ENCODE results near the gene LENEP.

Gene LENEP

DNA sequence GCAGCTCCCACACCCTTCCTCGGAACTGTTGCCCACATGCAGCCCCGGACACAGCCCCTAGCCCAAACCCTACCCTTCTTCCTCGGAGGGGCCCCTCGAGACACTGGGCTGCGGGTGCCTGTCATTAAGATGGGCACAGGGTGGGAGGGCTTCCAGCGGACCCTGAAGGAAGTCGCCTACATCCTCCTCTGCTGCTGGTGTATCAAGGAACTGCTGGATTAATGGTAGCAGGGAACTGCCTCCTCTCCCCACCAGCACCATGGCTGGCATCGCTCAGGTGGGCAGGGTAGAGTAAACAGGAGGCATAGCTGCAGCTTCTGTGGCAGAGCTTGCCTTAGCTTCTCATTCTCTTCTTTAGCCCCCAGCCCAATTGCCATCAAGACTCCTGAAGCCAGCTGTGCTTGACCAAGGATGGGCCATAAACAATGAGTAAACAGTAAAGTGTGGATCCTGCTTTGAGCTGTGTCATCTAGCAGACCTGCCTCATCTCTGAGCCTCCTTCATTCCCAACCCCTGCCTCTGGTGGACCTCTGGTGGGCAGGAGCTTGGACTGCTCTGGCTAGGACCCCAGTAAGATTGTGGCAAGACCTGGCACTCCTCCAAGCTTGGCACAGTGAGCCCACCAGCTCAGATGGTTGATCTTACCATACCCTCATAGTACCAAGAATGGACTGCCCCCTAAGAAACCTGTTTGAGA is at the start of gene LENEP:
LENEP (plus strand) TSS at position 15 of the 697 bp plus-strand sequence; CDS start at position 37, 22 bp downstream.
- DNase-seq (ENCODE audit: low read depth), result no peak

GRCh38 chr1:154943649-154944400 is 49.6 kb upstream of the LENEP start:
- no peak for DNase-seq (ENCODE audit: low read depth)

DNA sequence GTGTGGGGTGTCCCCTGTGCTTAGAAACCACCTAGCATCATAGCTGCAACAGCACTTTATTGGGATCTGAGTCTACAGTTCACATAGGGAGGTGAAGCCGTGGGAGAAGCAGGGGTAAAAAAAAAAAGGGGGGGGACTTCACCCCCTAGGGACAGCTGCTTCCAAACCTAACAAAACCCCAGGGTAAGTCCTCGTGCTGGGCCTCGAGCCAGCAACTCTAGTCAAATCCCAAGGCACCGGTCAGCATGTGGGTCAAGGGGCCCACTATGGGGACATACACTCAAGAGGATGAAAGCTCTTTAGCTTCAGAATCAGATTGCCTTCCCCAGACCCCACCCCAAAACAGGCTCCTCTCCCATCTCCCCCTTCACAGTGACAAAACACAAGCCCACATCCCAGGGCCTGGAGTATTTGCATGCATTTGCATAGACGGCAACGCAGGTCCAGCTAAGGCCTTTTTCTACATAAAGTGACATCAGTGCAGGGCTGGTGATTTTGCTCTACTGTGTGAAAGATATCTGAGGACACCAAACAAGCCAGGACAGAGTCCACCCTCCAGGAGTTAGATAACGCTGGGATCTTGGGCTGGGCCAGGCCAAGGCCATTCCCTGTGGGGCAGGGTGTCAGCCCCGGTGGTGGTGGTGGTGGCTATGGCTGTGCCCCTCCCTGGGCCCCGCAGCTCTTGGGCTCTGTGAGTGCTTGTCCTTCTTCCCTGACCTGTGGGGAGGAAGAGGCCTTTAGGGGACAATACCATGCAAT is 48.8 kb upstream of the LENEP start:
- DNase-seq (ENCODE audit: low read depth), result no peak

GRCh38 chr1:154945160-154945961 is 48.0 kb upstream of the LENEP start:
- no peak for DNase-seq (ENCODE audit: low read depth)

GRCh38 chr1:154945962-154946850 is 47.2 kb upstream of the LENEP start:
- DNase-seq (ENCODE audit: low read depth), result no peak

GRCh38 chr1:154948079-154948478 is 45.3 kb upstream of the LENEP start:
- DNase-seq (ENCODE audit: low read depth), result no peak

GRCh38 chr1:154951901-154952657 is 41.3 kb upstream of the LENEP start:
- peak; percentile 39 for DNase-seq (ENCODE audit: low read depth)

DNA sequence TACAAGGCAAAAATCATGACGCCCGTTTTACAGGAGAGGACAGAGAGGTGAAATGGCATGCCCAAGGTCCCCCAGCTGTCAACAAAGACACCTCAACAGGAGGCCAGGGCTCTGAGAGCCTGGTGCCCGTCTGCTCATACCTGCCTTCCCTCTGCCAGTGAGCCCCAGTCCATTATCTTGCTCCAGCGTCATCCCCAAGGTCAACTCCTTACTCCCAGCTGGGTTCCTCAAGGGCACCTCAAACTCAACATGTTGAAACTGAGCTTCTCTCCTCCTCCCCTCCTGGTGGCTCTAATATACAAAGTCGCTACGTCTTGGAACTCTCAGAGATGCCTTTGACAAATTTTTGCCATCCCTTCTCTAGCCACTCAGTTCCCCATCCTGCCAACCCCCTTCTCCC is 40.7 kb upstream of the LENEP start:
- DNase-seq (ENCODE audit: low read depth), result no peak

DNA sequence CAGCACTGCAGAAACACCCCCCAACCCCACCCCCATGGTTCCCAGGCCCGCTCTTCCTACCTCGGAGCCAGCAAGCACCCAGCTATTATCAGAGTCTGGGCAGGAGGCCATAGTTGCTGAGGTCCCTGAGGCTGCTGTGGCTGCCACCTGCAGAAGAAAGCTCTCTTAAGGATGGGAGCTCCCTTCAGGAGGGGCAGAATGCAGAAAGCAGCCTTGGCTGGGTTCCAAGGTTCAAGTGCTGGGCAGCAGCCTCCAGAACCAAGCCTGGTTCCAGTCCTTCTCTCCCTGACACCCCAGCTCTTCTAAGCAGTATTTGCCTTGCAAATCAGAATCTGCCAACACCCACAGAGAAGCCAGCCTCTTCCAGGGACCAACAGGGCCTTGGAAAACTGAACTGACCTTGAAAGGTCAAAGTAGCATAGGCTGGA is 39.8 kb upstream of the LENEP start:
- DNase-seq (ENCODE audit: low read depth), result no peak

DNA sequence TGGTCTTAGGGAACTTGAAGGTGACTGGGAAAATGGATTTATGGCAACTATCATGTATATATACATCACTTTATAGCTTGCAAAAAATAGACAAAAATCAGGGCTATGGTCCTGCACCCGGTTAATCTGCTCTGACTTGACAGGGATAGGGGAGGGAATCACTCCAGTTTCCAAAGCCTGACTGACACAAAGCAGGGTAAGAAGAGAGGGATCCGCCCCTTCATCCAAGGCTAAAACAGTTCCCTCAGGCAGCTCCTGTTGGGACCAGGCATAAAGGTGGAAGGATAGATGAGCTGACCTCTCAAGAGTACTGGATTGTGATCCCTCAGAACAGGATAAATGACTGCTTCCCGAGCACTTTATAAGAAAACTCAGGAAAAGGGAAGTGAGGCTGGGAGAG is 38.8 kb upstream of the LENEP start:
- no peak for DNase-seq (ENCODE audit: low read depth)

DNA sequence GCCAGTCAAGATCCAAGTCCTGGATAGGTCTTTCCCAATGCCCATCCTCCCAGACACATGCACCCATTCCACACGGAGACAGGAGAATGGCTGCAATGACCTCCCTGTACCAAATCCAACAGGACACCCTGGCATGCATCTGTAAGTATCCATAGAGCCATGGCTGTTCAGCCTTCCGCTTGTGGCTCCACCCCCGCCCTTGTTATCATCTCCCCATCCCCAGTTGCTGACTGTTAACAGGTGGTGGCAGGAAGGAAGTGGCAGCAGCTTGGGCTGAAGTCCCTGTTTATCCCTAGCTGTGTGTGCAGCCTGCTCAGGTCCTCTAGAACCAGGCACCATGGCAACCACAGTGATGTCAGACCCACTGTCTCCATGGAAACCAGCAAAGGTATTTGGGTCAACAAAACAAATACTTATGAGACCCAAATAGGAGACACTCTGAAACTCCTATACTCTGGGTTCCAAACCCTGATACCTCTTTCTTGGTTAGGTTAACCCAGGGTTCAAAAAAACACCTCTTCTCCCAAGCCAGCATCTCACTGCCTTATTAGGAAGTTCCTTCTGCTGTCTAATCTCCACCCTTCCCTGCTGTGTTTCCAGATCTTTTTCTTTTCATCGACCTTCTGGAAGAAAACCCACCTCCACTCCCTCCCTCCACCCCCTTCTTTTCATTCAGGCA is 38.2 kb upstream of the LENEP start:
- DNase-seq (ENCODE audit: low read depth), result peak; percentile 86

DNA sequence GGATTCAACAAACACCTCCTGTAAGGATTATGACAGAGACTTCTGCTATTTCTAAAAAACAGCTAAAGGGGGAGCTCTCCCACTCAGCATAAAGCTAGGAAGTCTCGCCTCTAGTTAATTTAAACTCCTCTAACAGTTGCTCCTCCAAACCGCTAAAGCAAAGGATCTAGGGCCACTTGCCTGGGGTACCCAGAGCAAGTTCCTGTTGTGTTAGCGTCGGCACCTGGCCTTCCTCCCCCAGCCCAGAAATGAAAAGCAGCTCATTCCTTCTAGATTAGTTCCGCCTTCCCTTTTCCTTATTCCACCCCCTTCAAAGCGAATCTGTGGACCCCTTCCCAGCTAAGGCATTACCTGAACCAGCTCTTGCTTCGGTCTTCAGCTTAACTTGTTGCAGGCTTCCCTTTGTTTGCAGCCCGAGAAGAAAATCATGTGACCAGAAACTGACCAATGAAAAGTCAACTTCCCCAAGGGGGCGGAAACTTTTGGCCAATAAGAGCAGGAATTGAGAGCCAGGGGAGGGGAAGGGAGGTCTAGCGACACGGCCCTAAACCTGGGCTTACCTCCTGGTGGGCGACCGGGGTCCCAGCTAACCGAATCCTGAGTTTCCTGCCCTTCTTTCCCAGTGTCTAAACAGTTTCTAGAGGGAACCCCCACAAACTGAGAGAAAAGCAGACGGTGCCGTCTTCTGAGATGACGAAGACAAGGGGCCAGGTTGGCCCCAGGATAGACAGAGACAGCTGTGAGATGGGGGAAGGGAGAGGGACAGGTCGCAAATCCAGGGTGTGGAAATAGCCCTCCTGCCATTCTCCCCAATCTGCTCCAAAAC is 37.5 kb upstream of the LENEP start, which contains the start of gene PBXIP1:
PBXIP1 (minus strand) TSS at position 382 of the 826 bp plus-strand sequence. CDS start 2,378 bp downstream, outside the sequence.
- DNase-seq (ENCODE audit: low read depth), result peak; percentile 68

- DNase-seq (ENCODE audit: low read depth), result no peak
Observed at GRCh38 chr1:154956544-154956941, 36.8 kb upstream of the LENEP start.

DNA sequence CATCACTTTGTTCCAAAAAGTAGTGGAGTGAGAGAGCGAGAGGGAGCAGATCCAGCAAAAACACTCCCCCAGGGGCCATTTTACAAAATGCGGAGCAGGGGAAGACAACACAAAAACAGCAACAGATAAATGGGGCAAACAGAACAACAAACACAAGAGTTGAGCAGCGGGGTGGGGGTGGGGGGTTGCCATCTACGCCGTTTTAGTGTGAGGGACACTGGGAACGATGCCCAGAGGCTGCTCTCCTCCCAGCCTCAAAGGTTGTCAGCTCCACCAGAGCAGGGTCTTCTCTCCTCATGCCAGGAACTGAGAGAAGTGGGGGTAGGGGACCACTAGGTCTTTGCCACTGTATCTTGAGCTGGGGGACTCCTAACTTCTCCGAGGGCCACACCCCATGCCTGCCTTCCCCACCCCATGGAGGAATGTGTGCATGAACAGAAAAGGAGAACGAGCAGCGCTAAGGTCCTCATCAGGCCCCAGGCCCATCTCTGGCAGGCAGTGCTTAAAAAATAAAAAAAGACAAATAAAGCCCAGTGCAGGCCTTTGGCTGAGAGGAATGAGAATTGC is 36.2 kb upstream of the LENEP start:
- DNase-seq (ENCODE audit: low read depth), result no peak

DNA sequence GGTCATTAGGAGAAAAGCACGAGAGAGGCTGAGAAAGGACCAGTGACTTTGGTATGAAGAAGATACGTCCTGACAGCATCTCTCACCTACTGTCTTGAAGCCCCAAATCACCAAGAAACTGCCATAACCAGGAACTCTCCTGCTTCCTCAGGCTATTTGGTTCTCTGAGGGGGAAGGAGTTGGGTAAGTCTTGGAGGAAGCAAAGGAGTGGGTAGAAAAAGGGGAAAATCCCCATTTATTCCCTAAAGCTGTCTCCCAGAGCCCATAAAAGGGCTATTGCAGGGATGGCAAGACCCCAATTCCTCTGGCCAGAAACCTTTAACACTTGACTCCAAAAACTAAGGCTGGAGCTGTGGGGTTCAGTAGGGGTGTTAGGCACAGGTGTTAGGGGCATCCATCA is 35.4 kb upstream of the LENEP start:
- no peak for DNase-seq (ENCODE audit: low read depth)

DNA sequence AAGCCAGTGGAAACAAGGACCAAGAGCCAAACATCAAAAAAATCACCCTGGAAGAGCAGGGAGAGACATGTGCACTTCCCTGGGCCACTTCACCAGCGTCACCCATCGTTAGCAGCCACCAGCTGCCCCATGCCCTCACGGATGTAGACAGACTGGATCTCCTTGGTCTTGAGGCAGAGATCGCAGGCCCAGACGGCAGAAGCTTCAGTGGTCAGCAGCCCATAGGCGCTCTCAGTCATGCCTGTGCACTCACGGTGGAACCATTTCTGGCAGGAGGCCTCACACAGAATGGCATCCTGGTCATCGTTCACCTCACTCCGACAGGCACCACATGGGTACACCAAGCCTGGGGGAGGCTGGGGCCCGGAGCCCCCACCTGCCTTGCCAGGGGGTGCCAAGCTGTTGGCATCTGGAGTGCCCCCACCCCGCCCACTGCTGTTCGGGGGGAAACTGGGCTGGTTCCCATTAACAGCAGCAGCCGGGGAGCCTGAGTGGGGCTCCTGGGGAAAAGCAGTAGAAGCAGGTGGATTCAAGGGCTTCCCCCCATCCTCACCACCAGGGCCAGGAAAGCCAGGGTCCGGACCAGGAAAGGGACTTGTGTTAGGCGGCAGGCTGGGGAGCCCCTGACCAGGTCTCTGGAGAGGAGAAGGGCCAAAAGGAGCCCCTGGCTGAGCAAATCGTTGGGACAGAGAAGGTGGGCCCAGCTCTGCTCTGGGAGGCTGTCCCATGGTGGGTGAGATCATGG is 34.5 kb upstream of the LENEP start:
- no peak for DNase-seq (ENCODE audit: low read depth)

GRCh38 chr1:154959426-154959780 is 34.0 kb upstream of the LENEP start:
- no peak for DNase-seq (ENCODE audit: low read depth)
